Esophagus (tissue), 2 donors: ENCODE results near the gene KIAA1143. TPM values are rescaled to one million over a fixed set of nuclear protein-coding genes. Genes with fewer than 3 reads are reported as not detected.
A peak's percentile ranks its signal among the peaks of the same experiment; 100 is the strongest.

ENCODE experiments used
- H3K27ac ChIP-seq, 2 donors: one replicate each; pipeline ENCODE4 v1.5.1; 2013; ENCODE audit warnings: low read depth in 2 of 2, mild to moderate bottlenecking in 2 of 2, inconsistent platforms in 1 of 2, low read length in 1 of 2, moderate library complexity in 1 of 2
- H3K27me3 ChIP-seq, 2 donors: one replicate each; pipeline ENCODE4 v1.6.1; 2013; ENCODE audit warnings: low read length in 2 of 2, control low read depth in 1 of 2, mild to moderate bottlenecking in 1 of 2; ENCODE audit not compliant: insufficient read depth in 2 of 2, control insufficient read depth in 1 of 2
- H3K36me3 ChIP-seq, 2 donors: one replicate each; pipeline ENCODE4 v1.6.1; 2013; ENCODE audit warnings: low read length in 1 of 2; ENCODE audit not compliant: control insufficient read depth in 2 of 2, insufficient read depth in 2 of 2
- H3K4me1 ChIP-seq, 2 donors: one replicate each; pipeline ENCODE4 v1.6.1; 2013; ENCODE audit warnings: low read length in 1 of 2; ENCODE audit not compliant: control insufficient read depth in 2 of 2, insufficient read depth in 2 of 2
- H3K4me3 ChIP-seq, 2 donors: one replicate each; pipeline ENCODE4 v1.5.1; 2013; ENCODE audit warnings: low read length in 2 of 2, mild to moderate bottlenecking in 2 of 2, low read depth in 1 of 2, moderate library complexity in 1 of 2
- H3K9me3 ChIP-seq, 2 donors: one replicate each; pipeline ENCODE4 v1.6.1; 2013; ENCODE audit warnings: mild to moderate bottlenecking in 2 of 2, low read depth in 1 of 2, low read length in 1 of 2, moderate library complexity in 1 of 2; ENCODE audit not compliant: control insufficient read depth in 2 of 2, insufficient read depth in 1 of 2
- WGBS, 2 donors: extraction: QIAGEN DNeasy Blood & Tissue Kit; methylation state at CpG; one replicate each; pipeline ENCODE4 v1.1.7; 2013; 5-methylcytosine and 5-hydroxymethylcytosine counted together
- polyA plus RNA-seq, 2 donors: library from polyadenylated mRNA; stranded (reverse); fragments of 200-250 nt; gene quantifications; one replicate each; pipeline ENCODE4 v1.2.3, GENCODE V29; 2013
- donor health status: healthy with polysubstance abuse.
- donor health status: Bipolar disorder and iron deficiency.

The KIAA1143 gene
- polyA plus RNA-seq, 2 donors: 6.3 to 7.0 TPM

GRCh38 chr3:44762170-44762677 lies 805 bp upstream of the KIAA1143 start:
- peak overlapping the region in 1 of 2 donors; percentile 44 for H3K27ac ChIP-seq
- peak overlapping the region; percentile 60 to 92 for H3K4me3 ChIP-seq
- H3K9me3 ChIP-seq: peaks cover 0 to 1% of the 10 kb centered on the region in 2 donors
- WGBS, 2 donors: 2 to 3% methylated on average over 9 of the region's 9 CpGs
- H3K4me1 ChIP-seq: no peaks in the 10 kb centered on the region
- no peaks in the 10 kb centered on the region for H3K27me3 ChIP-seq
- no peaks in the 10 kb centered on the region for H3K36me3 ChIP-seq

DNA sequence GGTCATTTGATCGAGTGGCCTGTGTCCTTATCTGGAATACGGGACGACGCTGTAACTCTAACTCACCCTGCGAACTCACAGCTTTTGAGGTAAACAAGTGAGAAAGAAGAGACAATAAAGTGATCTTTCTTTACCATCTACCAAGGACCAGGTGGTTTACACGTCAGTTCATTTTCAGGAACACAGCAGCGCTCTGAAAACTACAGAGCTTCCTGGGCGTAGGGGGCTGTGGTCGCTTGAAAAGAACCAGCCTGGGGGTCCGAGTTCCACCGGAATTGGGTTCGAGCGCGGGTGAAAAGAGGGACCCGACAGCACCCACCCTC lies 357 bp downstream of the KIAA1143 start:
- no peaks in the 10 kb centered on the region for H3K4me1 ChIP-seq
- 2% methylated on average over 15 of the region's 15 CpGs for WGBS, 2 donors
- peak overlapping the region; percentile 60 to 92 for H3K4me3 ChIP-seq
- no peaks in the 10 kb centered on the region for H3K27me3 ChIP-seq
- H3K36me3 ChIP-seq: no peaks in the 10 kb centered on the region
- peak overlapping the region; percentile 18 to 77 for H3K27ac ChIP-seq
- peaks cover 0 to 2% of the 10 kb centered on the region in 2 donors for H3K9me3 ChIP-seq

DNA sequence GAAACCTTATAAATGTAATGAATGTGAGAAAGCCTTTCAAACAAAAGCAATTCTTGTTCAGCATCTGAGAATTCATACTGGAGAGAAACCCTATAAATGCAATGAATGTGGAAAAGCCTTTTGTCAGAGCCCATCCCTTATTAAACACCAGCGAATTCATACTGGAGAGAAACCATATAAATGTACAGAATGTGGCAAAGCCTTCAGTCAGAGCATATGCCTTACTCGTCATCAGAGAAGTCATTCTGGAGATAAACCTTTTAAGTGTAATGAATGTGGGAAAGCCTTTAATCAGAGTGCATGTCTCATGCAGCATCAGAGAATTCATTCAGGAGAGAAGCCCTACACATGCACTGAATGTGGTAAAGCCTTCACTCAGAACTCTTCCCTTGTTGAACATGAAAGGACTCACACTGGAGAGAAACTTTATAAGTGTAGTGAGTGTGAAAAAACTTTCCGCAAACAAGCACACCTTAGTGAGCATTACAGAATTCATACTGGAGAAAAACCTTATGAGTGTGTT lies 26.7 kb downstream of the KIAA1143 start:
- Histone ChIP-seq H3K27ac (no peak overlapping the region), H3K4me3 (no peak overlapping the region), H3K9me3 (peaks cover 4 to 17% of the 10 kb centered on the region in 2 donors), H3K4me1 (no peaks in the 10 kb centered on the region), H3K36me3 (peaks cover 0 to 6% of the 10 kb centered on the region in 2 donors), H3K27me3 (peaks cover 0 to 2% of the 10 kb centered on the region in 2 donors)
- 92 to 94% methylated on average over 3 of the region's 3 CpGs for WGBS, 2 donors

DNA sequence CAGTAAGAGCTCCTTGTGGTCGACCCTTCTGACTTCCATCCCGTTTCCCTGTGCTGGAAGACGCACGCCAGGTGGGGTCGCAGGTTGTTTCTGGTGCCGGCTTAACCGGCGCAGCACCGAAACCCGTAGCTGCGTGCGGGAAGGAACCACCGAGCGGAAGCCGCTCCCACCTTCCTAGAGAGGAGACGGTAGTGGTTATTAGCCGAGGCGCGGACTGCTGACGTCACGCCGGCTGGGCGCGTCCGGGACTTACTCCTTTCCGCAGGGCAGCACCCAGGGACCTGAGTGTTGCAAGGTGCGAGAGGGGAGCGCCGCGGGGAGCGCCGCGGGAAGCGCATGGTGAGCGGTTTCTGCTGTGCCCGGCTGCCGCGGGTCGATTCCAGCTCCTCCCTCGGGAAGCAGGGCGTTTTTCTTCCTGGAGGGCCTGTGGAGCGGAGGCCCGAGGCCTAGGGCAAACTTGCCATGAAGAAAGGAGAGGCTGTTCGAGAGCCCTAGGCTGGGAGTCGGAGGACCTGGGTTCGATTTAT lies 32.0 kb downstream of the KIAA1143 start, which contains the start of gene ZNF501:
TSS of gene ZNF501 (plus strand) at position 252 of the 527 bp plus-strand sequence. CDS start 4,787 bp downstream, outside the sequence.
- H3K27me3 ChIP-seq: no peaks in the 10 kb centered on the region
- H3K9me3 ChIP-seq: peaks cover 3 to 6% of the 10 kb centered on the region in 2 donors
- H3K4me1 ChIP-seq: no peaks in the 10 kb centered on the region
- peak within 1 kb of the TSS; percentile 55 to 79 for H3K27ac ChIP-seq
- WGBS, 2 donors: 2 to 3% methylated on average over 46 of the region's 46 CpGs
- peaks cover 0 to 6% of the 10 kb centered on the region in 2 donors for H3K36me3 ChIP-seq
- H3K4me3 ChIP-seq: peak within 1 kb of the TSS; percentile 62 to 88

DNA sequence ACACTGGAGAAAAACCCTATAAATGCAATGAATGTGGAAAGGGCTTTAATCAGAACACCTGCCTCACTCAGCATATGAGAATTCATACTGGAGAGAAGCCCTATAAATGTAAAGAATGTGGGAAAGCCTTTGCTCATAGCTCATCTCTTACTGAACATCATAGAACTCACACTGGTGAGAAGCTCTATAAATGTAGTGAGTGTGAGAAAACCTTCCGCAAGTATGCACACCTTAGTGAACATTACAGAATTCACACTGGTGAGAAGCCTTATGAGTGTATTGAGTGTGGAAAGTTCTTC lies 39.4 kb downstream of the KIAA1143 start:
- Histone ChIP-seq H3K4me3 (no peak overlapping the region), H3K36me3 (peaks cover 5 to 10% of the 10 kb centered on the region in 2 donors)
- 100% methylated on average over 1 of the region's 1 CpG for WGBS, 2 donors

GRCh38 chr3:44721231-44722102 lies 40.0 kb downstream of the KIAA1143 start:
- H3K36me3 ChIP-seq: peaks cover 5 to 10% of the 10 kb centered on the region in 2 donors
- no peak overlapping the region for H3K4me3 ChIP-seq

More for the DNA sequence above, 39.4 kb downstream of the KIAA1143 start:
- no peak overlapping the region for H3K27ac ChIP-seq
- H3K27me3 ChIP-seq: no peaks in the 10 kb centered on the region
- no peaks in the 10 kb centered on the region for H3K4me1 ChIP-seq
- H3K9me3 ChIP-seq: peaks cover 9 to 20% of the 10 kb centered on the region in 2 donors

GRCh38 chr3:44712455-44713075 lies 48.9 kb downstream of the KIAA1143 start, which contains the start of gene ZNF502:
TSS of gene ZNF502 (plus strand) at chr3:44712660. CDS start at chr3:44720262, 7,602 bp downstream.
- Histone ChIP-seq H3K9me3 (peaks cover 0 to 7% of the 10 kb centered on the region in 2 donors), H3K4me1 (no peaks in the 10 kb centered on the region)

More at GRCh38 chr3:44721231-44722102, 40.0 kb downstream of the KIAA1143 start:
- Histone ChIP-seq H3K27me3 (no peaks in the 10 kb centered on the region), H3K4me1 (no peaks in the 10 kb centered on the region), H3K9me3 (peaks cover 9 to 20% of the 10 kb centered on the region in 2 donors), H3K27ac (no peak overlapping the region)
- WGBS, 2 donors: 97 to 98% methylated on average over 10 of the region's 10 CpGs

More at GRCh38 chr3:44712455-44713075, 48.9 kb downstream of the KIAA1143 start, which contains the start of gene ZNF502:
- H3K27me3 ChIP-seq: no peaks in the 10 kb centered on the region
- 2% methylated on average over 35 to 36 of the region's 36 CpGs for WGBS, 2 donors
- peak within 1 kb of the TSS; percentile 79 to 81 for H3K4me3 ChIP-seq
- no peaks in the 10 kb centered on the region for H3K36me3 ChIP-seq
- peak within 1 kb of the TSS; percentile 65 to 83 for H3K27ac ChIP-seq
